Keratinocyte (primary cell): ENCODE results near the gene MYO1D.

Source experiments
- CTCF ChIP-seq, 3 experiments: IDR thresholded peaks in 1 of 3; conservative IDR thresholded peaks in 1 of 3; optimal IDR thresholded peaks in 1 of 3; 2 replicates in 2 of 3; 3 replicates in 1 of 3; pipeline versions ENCODE3 to v1.5.1; 2011; ENCODE audit warnings: low read length in 3 of 3, mild to moderate bottlenecking in 3 of 3, moderate library complexity in 2 of 3, control low read depth in 1 of 3, inconsistent platforms in 1 of 3; ENCODE audit not compliant: insufficient read depth in 2 of 3; ENCODE audit errors: extremely low read depth in 1 of 3
- EZH2 ChIP-seq: IDR thresholded peaks from one replicate; pipeline ENCODE4 v1.6.1; 2012; ENCODE audit warnings: inconsistent platforms, mild to moderate bottlenecking, low read length, moderate library complexity

DNA sequence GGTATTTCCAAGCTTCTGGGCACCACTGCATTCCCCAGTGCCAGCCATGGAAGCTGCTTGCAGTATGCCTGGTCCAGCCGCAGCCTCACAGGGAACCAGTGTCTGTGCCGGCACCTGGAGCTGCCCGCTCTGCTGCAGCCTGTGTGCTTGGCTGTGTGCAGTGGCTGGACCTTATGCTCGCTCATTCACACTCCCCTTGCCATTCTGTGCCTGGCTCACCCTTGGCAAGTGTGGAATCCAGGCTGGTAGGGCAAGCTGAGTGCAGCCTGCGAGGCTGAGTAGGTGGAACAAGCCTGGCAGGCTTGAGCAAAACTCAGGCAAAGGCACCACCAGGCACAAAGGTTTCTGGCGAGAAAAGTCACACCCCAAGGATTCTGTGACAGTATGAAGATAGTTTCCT is 144.0 kb downstream of the MYO1D start:
- TF ChIP-seq CTCF (optimal IDR thresholded peaks at IDR 0.05 in 1 of 3, IDR thresholded peaks at IDR 0.05 in 1 of 3, conservative IDR thresholded peaks at IDR 0.05 in 1 of 3; ENCODE audit: extremely low read depth in 1 of 3, insufficient read depth in 2 of 3, low read length in 3 of 3): no peak
- TF ChIP-seq EZH2: no peak
